ENCODE results near the gene SDK2. TPM values are rescaled to one million over a fixed set of nuclear protein-coding genes. Genes with fewer than 3 reads are reported as not detected.

Gene SDK2
- total RNA-seq, 2 donors from 2014 or later, result 0.26 to 0.33 TPM

DNA sequence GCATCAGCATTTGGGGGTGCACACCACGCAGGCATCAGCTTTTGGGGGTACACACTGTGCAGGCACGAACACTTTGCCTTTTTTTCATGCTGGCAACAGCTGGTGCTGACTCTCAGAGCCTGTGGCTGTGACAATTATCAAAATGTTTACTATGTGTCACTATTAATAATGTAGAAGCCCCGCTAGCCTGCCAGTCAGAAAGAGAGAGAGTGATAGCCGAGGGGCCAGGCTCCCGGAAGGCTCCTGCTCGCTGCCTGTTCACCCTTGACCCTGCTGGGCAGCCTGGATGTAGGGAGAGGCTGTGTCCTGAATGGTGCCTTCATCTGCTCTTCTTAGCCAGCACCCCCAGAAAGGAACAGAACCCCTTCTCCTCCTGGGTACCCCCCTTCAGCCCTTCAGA, 61.9 kb downstream of the SDK2 start:
- intact Hi-C loops (cut with DNase I), result no loop called here
- TF ChIP-seq, protein P1, sequence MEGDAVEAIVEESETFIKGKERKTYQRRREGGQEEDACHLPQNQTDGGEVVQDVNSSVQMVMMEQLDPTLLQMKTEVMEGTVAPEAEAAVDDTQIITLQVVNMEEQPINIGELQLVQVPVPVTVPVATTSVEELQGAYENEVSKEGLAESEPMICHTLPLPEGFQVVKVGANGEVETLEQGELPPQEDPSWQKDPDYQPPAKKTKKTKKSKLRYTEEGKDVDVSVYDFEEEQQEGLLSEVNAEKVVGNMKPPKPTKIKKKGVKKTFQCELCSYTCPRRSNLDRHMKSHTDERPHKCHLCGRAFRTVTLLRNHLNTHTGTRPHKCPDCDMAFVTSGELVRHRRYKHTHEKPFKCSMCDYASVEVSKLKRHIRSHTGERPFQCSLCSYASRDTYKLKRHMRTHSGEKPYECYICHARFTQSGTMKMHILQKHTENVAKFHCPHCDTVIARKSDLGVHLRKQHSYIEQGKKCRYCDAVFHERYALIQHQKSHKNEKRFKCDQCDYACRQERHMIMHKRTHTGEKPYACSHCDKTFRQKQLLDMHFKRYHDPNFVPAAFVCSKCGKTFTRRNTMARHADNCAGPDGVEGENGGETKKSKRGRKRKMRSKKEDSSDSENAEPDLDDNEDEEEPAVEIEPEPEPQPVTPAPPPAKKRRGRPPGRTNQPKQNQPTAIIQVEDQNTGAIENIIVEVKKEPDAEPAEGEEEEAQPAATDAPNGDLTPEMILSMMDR (IDR thresholded peaks at IDR 0.05), result no peak
- no peak for TF ChIP-seq POLR2A (IDR thresholded peaks at IDR 0.05)
- H3K27ac ChIP-seq, result no peak overlapping the region
- ATAC-seq, result no peak
- H3K9me3 ChIP-seq, result no peaks in the 10 kb centered on the region
- no peak for DNase-seq
- H3K4me3 ChIP-seq, result no peak overlapping the region
- no peaks in the 10 kb centered on the region for H3K27me3 ChIP-seq
- H3K4me1 ChIP-seq, result no peaks in the 10 kb centered on the region
- no peaks in the 10 kb centered on the region for H3K36me3 ChIP-seq (replicated peaks in 1 of 2; ENCODE audit: insufficient read depth in 1 of 2, low read depth in 2 of 2)
- 18 to 41% methylated on average over 6 of the region's 6 CpGs for WGBS, 2 donors

- H3K4me1 ChIP-seq, result no peaks in the 10 kb centered on the region
- H3K36me3 ChIP-seq (replicated peaks in 1 of 2; ENCODE audit: insufficient read depth in 1 of 2, low read depth in 2 of 2), result no peaks in the 10 kb centered on the region
- no peak overlapping the region for H3K27ac ChIP-seq
- H3K9me3 ChIP-seq, result no peaks in the 10 kb centered on the region
- 78% methylated on average over 7 of the region's 7 CpGs; no CpG with 5 or more reads in 1 of the 2 donors for WGBS, 2 donors
- ATAC-seq (no peak), DNase-seq (no peak)
- H3K4me3 ChIP-seq, result no peak overlapping the region
- intact Hi-C loops (cut with DNase I), result no loop called here
- TF ChIP-seq POLR2A (IDR thresholded peaks at IDR 0.05), result no peak
- TF ChIP-seq, protein P1 (IDR thresholded peaks at IDR 0.05), result no peak
- H3K27me3 ChIP-seq, result no peaks in the 10 kb centered on the region
Observed at GRCh38 chr17:73581379-73581778, 62.9 kb downstream of the SDK2 start.

- 63 to 69% methylated on average over 8 to 12 of the region's 12 CpGs for WGBS, 2 donors
- Histone ChIP-seq H3K27ac (no peak overlapping the region), H3K9me3 (no peaks in the 10 kb centered on the region), H3K4me3 (no peak overlapping the region), H3K4me1 (no peaks in the 10 kb centered on the region), H3K27me3 (no peaks in the 10 kb centered on the region), H3K36me3 (replicated peaks in 1 of 2; ENCODE audit: insufficient read depth in 1 of 2, low read depth in 2 of 2) (no peaks in the 10 kb centered on the region)
- intact Hi-C loops (cut with DNase I), result no loop called here
- no peak for TF ChIP-seq POLR2A (IDR thresholded peaks at IDR 0.05)
- TF ChIP-seq, protein P1 (IDR thresholded peaks at IDR 0.05), result no peak
- ATAC-seq (no peak), DNase-seq (no peak)
Observed at GRCh38 chr17:73580073-73580710, 64.1 kb downstream of the SDK2 start.

DNA sequence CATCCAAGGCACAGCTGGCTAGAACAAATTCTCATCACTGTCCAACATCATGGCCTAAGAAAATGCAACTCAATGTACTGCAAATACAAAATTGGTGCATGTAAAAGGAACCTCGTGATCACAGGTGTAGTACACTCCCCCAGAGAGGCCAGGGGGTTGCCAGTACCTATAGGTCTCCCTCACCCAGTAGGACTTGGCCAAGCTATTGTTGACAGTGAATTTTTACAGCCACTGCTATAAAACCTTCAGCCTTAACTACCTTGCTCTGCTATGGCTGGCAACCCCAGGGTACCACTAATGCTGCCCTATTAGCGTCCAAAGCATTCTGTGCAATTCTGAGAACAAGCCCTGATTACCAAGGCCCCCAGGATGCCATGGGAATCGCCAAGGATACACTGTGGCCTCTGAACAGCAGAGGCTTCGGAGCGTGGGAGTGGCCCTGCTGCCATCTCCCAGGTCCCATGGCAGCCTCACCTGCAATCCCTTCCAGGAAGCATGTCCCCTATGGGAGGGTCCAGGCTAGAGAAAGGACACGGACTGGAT, 67.6 kb downstream of the SDK2 start:
- Histone ChIP-seq H3K4me3 (no peak overlapping the region), H3K4me1 (no peaks in the 10 kb centered on the region), H3K27me3 (no peaks in the 10 kb centered on the region), H3K27ac (no peak overlapping the region), H3K36me3 (replicated peaks in 1 of 2; ENCODE audit: insufficient read depth in 1 of 2, low read depth in 2 of 2) (no peaks in the 10 kb centered on the region), H3K9me3 (no peaks in the 10 kb centered on the region)
- intact Hi-C loops (cut with DNase I), result no loop called here
- no peak for TF ChIP-seq POLR2A (IDR thresholded peaks at IDR 0.05)
- TF ChIP-seq, protein P1 (IDR thresholded peaks at IDR 0.05), result no peak
- ATAC-seq, result no peak
- no peak for DNase-seq
- WGBS, 2 donors, result 17 to 65% methylated on average over 2 to 6 of the region's 6 CpGs
